GM12878 (cell line): Measurements from ENCODE around the gene PERM1. TPM values are rescaled to one million over a fixed set of nuclear protein-coding genes. Genes with fewer than 3 reads are reported as not detected.

Experiments used
- ATF3 ChIP-seq: IDR thresholded peaks from 2 replicates; pipeline ENCODE4 v1.6.1; 2011; ENCODE audit warnings: low read depth, mild to moderate bottlenecking, low read length, moderate library complexity, borderline replicate concordance; ENCODE audit errors: extremely low read depth
- CEBPB ChIP-seq, 2 experiments: fragments of 150-350 bp in 1 of 2; IDR thresholded peaks; 2 replicates each; pipeline ENCODE4 v1.6.1; 2012 to 2014; ENCODE audit warnings: low read depth in 2 of 2, low read length in 2 of 2, borderline replicate concordance in 1 of 2, inconsistent platforms in 1 of 2
- CREM ChIP-seq: IDR thresholded peaks from 2 replicates; pipeline ENCODE4 v1.6.1; 2014; ENCODE audit warnings: antibody characterized with exemption, low read depth
- FOXK2 ChIP-seq: fragments of 450-650 bp; IDR thresholded peaks from 2 replicates; pipeline ENCODE4 v1.6.1; 2017; ENCODE audit warnings: mild to moderate bottlenecking, moderate library complexity
- IKZF1 ChIP-seq: fragments of 450-650 bp; conservative IDR thresholded peaks from 2 replicates; pipeline ENCODE4 v1.6.1; 2017; ENCODE audit warnings: antibody characterized with exemption, mild to moderate bottlenecking
- IRF3 ChIP-seq: fragments of 450-650 bp; IDR thresholded peaks from 2 replicates; pipeline ENCODE4 v1.6.1; 2014; ENCODE audit warnings: mild to moderate bottlenecking
- MTA3 ChIP-seq: IDR thresholded peaks from 2 replicates; pipeline ENCODE4 v1.6.1; 2012; ENCODE audit warnings: low read length, inconsistent platforms, borderline replicate concordance
- NKRF ChIP-seq: fragments of 450-650 bp; conservative IDR thresholded peaks from 2 replicates; pipeline ENCODE4 v1.6.1; 2017; ENCODE audit warnings: mild to moderate bottlenecking, moderate library complexity
- PKNOX1 ChIP-seq: fragments of 450-650 bp; IDR thresholded peaks from 2 replicates; pipeline ENCODE4 v1.6.1; 2016; ENCODE audit warnings: mild to moderate bottlenecking
- POLR2AphosphoS2 ChIP-seq: IDR thresholded peaks from 2 replicates; pipeline ENCODE4 v1.6.1; 2011; ENCODE audit warnings: low read depth, mild to moderate bottlenecking, low read length, improper control_type of control experiment, moderate library complexity
- POLR2AphosphoS5 ChIP-seq: IDR thresholded peaks from 2 replicates; pipeline ENCODE4 v1.6.1; 2011; ENCODE audit warnings: mild to moderate bottlenecking, low read length, inconsistent platforms
- YY1 ChIP-seq: IDR thresholded peaks from 2 replicates; pipeline ENCODE4 v1.6.1; 2011; ENCODE audit warnings: low read depth, mild to moderate bottlenecking, low read length
- polyA plus RNA-seq, 11 experiments: library from polyadenylated mRNA; depleted of rRNA in 4 of 11; unstranded in 6 of 11; stranded (reverse) in 5 of 11; fragments of >200 nt; fragmentation: Nextera tagmentation in 4 of 11; fragmentation: Illumina TruSeq in 1 of 11; extraction: Ambion mirVana in 4 of 11; extraction: Trizol in 1 of 11; gene quantifications; 1 replicate in 1 of 11; 2 replicates in 10 of 11; pipeline versions ENCODE4 v1.2.1 to v1.2.3, GENCODE V29; 2011 to 2016; ENCODE audit warnings: inconsistent platforms in 2 of 11, missing spikeins in 2 of 11, low read depth in 1 of 11
- total RNA-seq, 4 experiments: library from RNA; depleted of rRNA in 3 of 4; stranded (reverse); fragments of >200 nt in 3 of 4; fragmentation: Illumina TruSeq in 1 of 4; extraction: Trizol in 1 of 4; gene quantifications; 2 replicates each; pipeline versions ENCODE4 v1.2.1 to v1.2.3, GENCODE V29; 2013 to 2021

Gene PERM1
- total and polyA plus RNA-seq, 10 of the 15 experiments (the other 5 are each of a cell fraction or from before 2014, with no cell fraction given): not detected

GRCh38 chr1:1001057-1001783, 19.3 kb upstream of the PERM1 start (continued):
- peak; percentile 42; the same call in 1 of the 2 replicates for TF ChIP-seq PKNOX1
- TF ChIP-seq ATF3: no peak
- 0 out of 2 replicates have a peak, but pooled peaks have one; percentile 1 for TF ChIP-seq POLR2AphosphoS5
- no peak for TF ChIP-seq CEBPB (IDR thresholded peaks at IDR 0.05; ENCODE audit: borderline replicate concordance in 1 of 2, low read depth in 2 of 2, low read length in 2 of 2)
- TF ChIP-seq POLR2AphosphoS2: no peak
- TF ChIP-seq IRF3: no peak
- no peak for TF ChIP-seq YY1
- TF ChIP-seq NKRF: 0 out of 2 replicates have a peak, but pooled peaks have one; percentile 33
- TF ChIP-seq CREM: no peak
- no peak for TF ChIP-seq IKZF1
- no peak for TF ChIP-seq FOXK2
- no peak for TF ChIP-seq MTA3
